ENCODE results near the gene CTBS.

CTBS gene

DNA sequence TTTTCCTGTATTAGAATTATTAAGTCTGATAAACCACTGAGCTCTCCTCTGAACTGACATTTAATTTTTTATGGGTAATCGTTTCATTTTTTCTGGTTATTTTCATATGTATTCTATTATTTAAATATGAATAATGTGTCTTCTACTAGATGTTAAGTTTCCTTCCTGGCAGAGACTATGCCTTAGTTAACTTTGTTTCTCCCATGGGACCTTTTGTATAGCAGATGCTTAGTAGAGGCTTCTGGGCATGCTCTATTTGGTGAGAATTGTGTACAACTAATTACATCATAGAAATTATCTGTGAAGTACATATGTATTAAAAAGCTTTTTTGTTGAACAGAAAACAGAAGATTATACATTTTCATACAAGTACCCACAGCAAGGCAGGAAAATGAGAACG lies 23.4 kb downstream of the CTBS start:
- TF ChIP-seq, protein P1, sequence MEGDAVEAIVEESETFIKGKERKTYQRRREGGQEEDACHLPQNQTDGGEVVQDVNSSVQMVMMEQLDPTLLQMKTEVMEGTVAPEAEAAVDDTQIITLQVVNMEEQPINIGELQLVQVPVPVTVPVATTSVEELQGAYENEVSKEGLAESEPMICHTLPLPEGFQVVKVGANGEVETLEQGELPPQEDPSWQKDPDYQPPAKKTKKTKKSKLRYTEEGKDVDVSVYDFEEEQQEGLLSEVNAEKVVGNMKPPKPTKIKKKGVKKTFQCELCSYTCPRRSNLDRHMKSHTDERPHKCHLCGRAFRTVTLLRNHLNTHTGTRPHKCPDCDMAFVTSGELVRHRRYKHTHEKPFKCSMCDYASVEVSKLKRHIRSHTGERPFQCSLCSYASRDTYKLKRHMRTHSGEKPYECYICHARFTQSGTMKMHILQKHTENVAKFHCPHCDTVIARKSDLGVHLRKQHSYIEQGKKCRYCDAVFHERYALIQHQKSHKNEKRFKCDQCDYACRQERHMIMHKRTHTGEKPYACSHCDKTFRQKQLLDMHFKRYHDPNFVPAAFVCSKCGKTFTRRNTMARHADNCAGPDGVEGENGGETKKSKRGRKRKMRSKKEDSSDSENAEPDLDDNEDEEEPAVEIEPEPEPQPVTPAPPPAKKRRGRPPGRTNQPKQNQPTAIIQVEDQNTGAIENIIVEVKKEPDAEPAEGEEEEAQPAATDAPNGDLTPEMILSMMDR (IDR thresholded peaks at IDR 0.05; ENCODE audit: extremely low read depth, insufficient read depth, missing control alignments), result no peak
- no peak for DNase-seq (ENCODE audit: low spot score)

DNA sequence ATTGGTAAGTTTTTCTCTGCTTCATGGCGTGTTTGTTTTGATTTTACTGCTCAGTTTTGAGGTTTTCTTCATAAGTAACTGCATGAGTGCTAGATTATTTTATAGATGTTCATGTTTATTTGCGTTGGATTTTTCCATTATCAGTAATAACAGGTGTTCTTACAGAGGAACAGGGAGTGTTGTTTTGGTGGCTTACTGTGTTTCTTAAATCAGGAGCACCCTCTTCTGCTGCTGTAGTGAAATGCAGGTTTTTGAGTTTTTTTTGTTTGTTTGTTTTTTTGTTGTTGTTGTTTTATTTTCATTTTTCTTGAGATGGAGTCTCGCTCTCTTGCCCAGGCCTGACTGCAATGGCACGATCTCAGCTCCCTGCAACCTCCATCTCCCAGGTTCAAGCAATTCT lies 32.6 kb downstream of the CTBS start:
- in situ Hi-C loops (cut with MboI; ENCODE audit: low pct_unique_long_range_greater_than_20kb, low sequenced_read_pairs, unreplicated experiment), result no loop called here
- TF ChIP-seq, protein P1 (IDR thresholded peaks at IDR 0.05; ENCODE audit: extremely low read depth, insufficient read depth, missing control alignments), result peak; percentile 39
- no peak for DNase-seq (ENCODE audit: low spot score)

More for the DNA sequence above, 23.4 kb downstream of the CTBS start:
- in situ Hi-C loops (cut with MboI; ENCODE audit: low pct_unique_long_range_greater_than_20kb, low sequenced_read_pairs, unreplicated experiment), result no loop called here

DNA sequence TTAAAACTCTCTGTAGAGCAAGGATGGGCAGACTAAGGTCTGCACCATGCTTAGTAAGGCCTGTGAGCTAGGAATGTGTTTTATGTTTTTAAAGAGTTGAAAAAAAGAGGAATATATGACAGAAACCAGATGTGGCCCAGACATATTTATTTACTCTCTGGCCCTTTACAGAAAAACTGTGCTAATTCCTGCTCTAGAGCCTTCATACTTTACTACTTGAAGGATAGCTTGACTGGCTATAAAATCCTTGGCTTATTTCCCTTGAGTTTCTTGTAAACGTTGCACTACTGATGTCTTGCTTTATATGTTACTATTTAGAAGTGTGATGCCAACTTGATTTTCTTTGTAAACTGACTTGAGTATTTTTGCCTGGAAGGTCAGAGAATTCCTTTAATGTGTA lies 33.5 kb downstream of the CTBS start:
- in situ Hi-C loops (cut with MboI; ENCODE audit: low pct_unique_long_range_greater_than_20kb, low sequenced_read_pairs, unreplicated experiment), result no loop called here
- TF ChIP-seq, protein P1 (IDR thresholded peaks at IDR 0.05; ENCODE audit: extremely low read depth, insufficient read depth, missing control alignments), result no peak
- no peak for DNase-seq (ENCODE audit: low spot score)

DNA sequence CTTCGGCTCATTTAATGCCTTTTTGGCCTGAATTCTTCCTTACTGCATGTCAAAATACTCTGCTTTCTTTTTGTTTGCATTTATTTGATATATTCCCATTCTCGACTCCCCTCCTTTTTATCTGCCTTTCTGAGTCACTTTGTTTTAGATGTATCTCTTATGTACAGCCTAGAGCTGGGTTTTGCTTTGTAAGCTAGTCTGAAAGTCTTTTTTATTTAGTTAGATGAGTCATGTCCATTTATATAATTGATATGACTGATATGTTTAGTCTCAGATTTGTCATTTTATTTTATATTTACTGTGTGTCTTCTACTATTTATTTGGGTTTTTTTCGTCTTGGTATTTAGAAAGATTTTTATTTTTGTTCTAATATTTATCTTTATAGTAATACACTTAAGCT lies 34.3 kb downstream of the CTBS start:
- TF ChIP-seq, protein P1 (IDR thresholded peaks at IDR 0.05; ENCODE audit: extremely low read depth, insufficient read depth, missing control alignments), result no peak
- in situ Hi-C loops (cut with MboI; ENCODE audit: low pct_unique_long_range_greater_than_20kb, low sequenced_read_pairs, unreplicated experiment), result no loop called here
- DNase-seq (ENCODE audit: low spot score), result no peak

DNA sequence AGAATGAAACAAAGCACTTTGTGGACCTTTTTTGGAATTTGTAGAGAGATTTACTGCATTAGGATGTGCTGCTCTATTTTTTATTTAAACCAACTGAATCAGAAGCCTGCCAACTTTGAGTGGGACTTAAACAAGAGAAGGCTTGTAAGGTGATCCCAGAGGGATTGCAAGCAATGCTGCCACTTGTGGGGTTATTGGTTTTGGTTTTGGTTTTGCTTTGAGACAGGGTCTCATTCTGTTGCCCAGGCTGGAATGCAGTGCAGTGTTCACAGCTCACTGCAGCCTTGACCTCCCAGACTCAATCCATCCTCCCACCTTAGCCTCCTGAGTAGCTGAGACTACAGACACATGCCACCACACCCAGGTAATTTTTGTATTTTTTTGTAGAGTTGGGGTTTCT lies 35.6 kb downstream of the CTBS start:
- DNase-seq (ENCODE audit: low spot score), result no peak
- in situ Hi-C loops (cut with MboI; ENCODE audit: low pct_unique_long_range_greater_than_20kb, low sequenced_read_pairs, unreplicated experiment), result no loop called here
- TF ChIP-seq, protein P1 (IDR thresholded peaks at IDR 0.05; ENCODE audit: extremely low read depth, insufficient read depth, missing control alignments), result no peak

DNA sequence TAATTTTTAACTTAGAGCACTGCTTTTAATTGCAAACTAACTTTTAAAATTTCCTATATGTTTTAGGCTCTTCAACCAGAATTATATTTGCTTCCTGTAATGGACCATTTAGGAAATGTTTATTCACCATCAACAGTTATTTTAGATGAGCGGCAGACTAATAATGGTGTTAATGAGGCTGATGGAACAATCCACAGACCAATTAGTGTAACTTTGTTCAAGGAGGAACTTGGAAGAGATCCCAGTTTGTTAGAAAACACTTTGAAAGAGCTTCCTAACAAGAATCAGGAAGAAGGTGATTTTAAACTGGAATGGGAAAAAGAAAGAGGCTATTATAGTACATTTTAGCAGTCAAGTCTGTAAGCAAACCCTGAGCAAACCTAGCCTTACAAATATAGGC lies 48.5 kb downstream of the CTBS start:
- in situ Hi-C loops (cut with MboI; ENCODE audit: low pct_unique_long_range_greater_than_20kb, low sequenced_read_pairs, unreplicated experiment), result no loop called here
- no peak for DNase-seq (ENCODE audit: low spot score)
- TF ChIP-seq, protein P1 (IDR thresholded peaks at IDR 0.05; ENCODE audit: extremely low read depth, insufficient read depth, missing control alignments), result no peak

DNA sequence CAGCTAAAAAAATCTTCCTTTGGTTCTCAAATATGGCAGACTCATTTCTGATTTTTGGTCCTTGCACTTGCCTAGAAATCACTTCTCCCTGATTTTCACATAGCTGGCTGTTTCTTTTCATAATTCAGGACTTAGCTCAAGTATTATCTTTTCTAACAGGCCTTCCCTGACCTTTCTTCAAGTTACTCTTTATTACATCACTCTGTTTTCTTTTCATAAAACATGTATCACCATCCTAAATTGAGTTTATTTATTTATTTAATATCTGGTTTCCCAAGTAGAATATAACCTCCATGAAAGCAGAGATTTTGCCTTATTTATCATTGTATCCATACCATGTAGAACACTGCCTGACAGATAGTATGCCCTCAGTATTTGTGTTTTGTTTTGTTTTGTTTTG lies 49.6 kb downstream of the CTBS start:
- TF ChIP-seq, protein P1 (IDR thresholded peaks at IDR 0.05; ENCODE audit: extremely low read depth, insufficient read depth, missing control alignments), result no peak
- no peak for DNase-seq (ENCODE audit: low spot score)
- in situ Hi-C loops (cut with MboI; ENCODE audit: low pct_unique_long_range_greater_than_20kb, low sequenced_read_pairs, unreplicated experiment), result no loop called here
